ENCODE measurements around the gene APOL5. TPM values are rescaled to one million over a fixed set of nuclear protein-coding genes. Genes with fewer than 3 reads are reported as not detected.
"Not testable (repeated sequence)": the region's sequence is repeated elsewhere in the genome, so short reads cannot be mapped to it uniquely, and the experiment has no call there.

The APOL5 gene
- polyA plus RNA-seq (2011; rRNA removed) (not detected in 2 replicates), polyA minus RNA-seq (2011; rRNA and poly(A)+ RNA removed) (not detected in 2 replicates)

- Histone ChIP-seq H3K4me3 (ENCODE audit: low read depth, low read length) (no peak within 1 kb of the TSS), H3K27me3 (ENCODE audit: control insufficient read depth, insufficient read depth, low read length) (no peaks in the 10 kb centered on the region; the same call in 1 of the 2 replicates), H3K36me3 (ENCODE audit: control insufficient read depth, insufficient read depth, low read length) (no peaks in the 10 kb centered on the region)
- ChIA-PET CTCF (interaction anchor here (0.6 kb wide), 1 partner anchor 12 kb away, joined by 3 read pairs; no protein-coding TSS in a partner anchor), POLR2A (no interaction called here)
- no peak for TF ChIP-seq CTCF (IDR thresholded peaks at IDR 0.05; ENCODE audit: insufficient read depth, low read depth, low read length)
- DNase-seq (ENCODE audit: low read depth) = no peak
These were observed at the start of gene APOL5 for GRCh38 chr22:35717572-35717971. TSS of gene APOL5 (plus strand) at chr22:35717872. CDS start at chr22:35717872, 0 bp downstream.

GRCh38 chr22:35674335-35674734 is 43.3 kb upstream of the APOL5 start:
- no peak for DNase-seq (ENCODE audit: low read depth)
- H3K27me3 ChIP-seq (ENCODE audit: control insufficient read depth, insufficient read depth, low read length) = no peaks in the 10 kb centered on the region
- no peak for TF ChIP-seq CTCF (IDR thresholded peaks at IDR 0.05; ENCODE audit: insufficient read depth, low read depth, low read length)
- H3K4me3 ChIP-seq (ENCODE audit: low read depth, low read length) = no peak overlapping the region
- no peaks in the 10 kb centered on the region for H3K36me3 ChIP-seq (ENCODE audit: control insufficient read depth, insufficient read depth, low read length)
- CTCF ChIA-PET = no interaction called here
- POLR2A ChIA-PET = no interaction called here

GRCh38 chr22:35676065-35676464 is 41.6 kb upstream of the APOL5 start:
- H3K4me3 ChIP-seq (ENCODE audit: low read depth, low read length); POLR2A ChIA-PET; H3K36me3 ChIP-seq (ENCODE audit: control insufficient read depth, insufficient read depth, low read length); DNase-seq (ENCODE audit: low read depth); H3K27me3 ChIP-seq (ENCODE audit: control insufficient read depth, insufficient read depth, low read length): not testable (repeated sequence)
- CTCF ChIA-PET = interaction anchor here (0.6 kb wide), 1 partner anchor 448 kb away, joined by 3 read pairs; no protein-coding TSS in a partner anchor

- CTCF ChIA-PET = interaction anchor here (0.6 to 1.3 kb wide), 5 partner anchors 8 to 162 kb away, joined by 3 to 7 read pairs (median 3); no protein-coding TSS in a partner anchor
- POLR2A ChIA-PET = no interaction called here
- no peaks in the 10 kb centered on the region for H3K36me3 ChIP-seq (ENCODE audit: control insufficient read depth, insufficient read depth, low read length)
- no peak for DNase-seq (ENCODE audit: low read depth)
- TF ChIP-seq CTCF (IDR thresholded peaks at IDR 0.05; ENCODE audit: insufficient read depth, low read depth, low read length) = no peak
- no peak overlapping the region for H3K4me3 ChIP-seq (ENCODE audit: low read depth, low read length)
- no peaks in the 10 kb centered on the region; the same call in 1 of the 2 replicates for H3K27me3 ChIP-seq (ENCODE audit: control insufficient read depth, insufficient read depth, low read length)
These were observed 40.0 kb upstream of the APOL5 start for GRCh38 chr22:35677460-35678187.

- CTCF ChIA-PET = no interaction called here
These were observed 38.8 kb upstream of the APOL5 start for GRCh38 chr22:35678836-35679235.

GRCh38 chr22:35679492-35679891 is 38.2 kb upstream of the APOL5 start:
- POLR2A ChIA-PET; H3K27me3 ChIP-seq (ENCODE audit: control insufficient read depth, insufficient read depth, low read length); H3K4me3 ChIP-seq (ENCODE audit: low read depth, low read length); H3K36me3 ChIP-seq (ENCODE audit: control insufficient read depth, insufficient read depth, low read length); DNase-seq (ENCODE audit: low read depth): not testable (repeated sequence)
- CTCF ChIA-PET = interaction anchor here (0.6 kb wide), 1 partner anchor 258 kb away, joined by 5 read pairs; no protein-coding TSS in a partner anchor

More at GRCh38 chr22:35678836-35679235, 38.8 kb upstream of the APOL5 start:
- TF ChIP-seq CTCF (IDR thresholded peaks at IDR 0.05; ENCODE audit: insufficient read depth, low read depth, low read length) = no peak
- Histone ChIP-seq H3K27me3 (ENCODE audit: control insufficient read depth, insufficient read depth, low read length) (no peaks in the 10 kb centered on the region; the same call in 1 of the 2 replicates), H3K36me3 (ENCODE audit: control insufficient read depth, insufficient read depth, low read length) (no peaks in the 10 kb centered on the region), H3K4me3 (ENCODE audit: low read depth, low read length) (no peak overlapping the region)
- no peak for DNase-seq (ENCODE audit: low read depth)
- POLR2A ChIA-PET = no interaction called here

Measured in BJ (cell line).